Keratinocyte (primary cell): ENCODE results near the gene OR1J1. TPM values are rescaled to one million over a fixed set of nuclear protein-coding genes. Genes with fewer than 3 reads are reported as not detected.

Source experiments
- DNase-seq: peaks from one replicate; pipeline ENCODE4 v3.0.0-alpha.2; 2011; ENCODE audit warnings: low read depth, missing footprints, low spot score
- FAIRE-seq: peaks from 2 replicates; lab custom pipeline; 2011; peaks lifted over from hg19 to GRCh38; lab: Jason Lieb, UNC
- H2AFZ ChIP-seq: 2 replicates; pipeline ENCODE4 v1.6.0; 2012; ENCODE audit warnings: low read length, control low read depth, inconsistent platforms; ENCODE audit not compliant: control insufficient read depth
- H3K27ac ChIP-seq: 2 replicates; pipeline ENCODE4 v1.5.1; 2011; ENCODE audit warnings: low read length; ENCODE audit not compliant: control insufficient read depth, insufficient read depth
- H3K27me3 ChIP-seq: 3 replicates; pipeline ENCODE4 v1.6.0; 2011; ENCODE audit warnings: low read length; ENCODE audit not compliant: control insufficient read depth, insufficient read depth; ENCODE audit errors: extremely low read depth
- H3K36me3 ChIP-seq, 2 experiments: 2 replicates in 1 of 2; 3 replicates in 1 of 2; pipeline ENCODE4 v1.5.1; 2011; ENCODE audit warnings: low read length in 2 of 2, mild to moderate bottlenecking in 1 of 2; ENCODE audit not compliant: control insufficient read depth in 2 of 2, insufficient read depth in 2 of 2; ENCODE audit errors: extremely low read depth in 1 of 2
- H3K4me1 ChIP-seq: 3 replicates; pipeline ENCODE4 v1.5.1; 2011; ENCODE audit warnings: low read length; ENCODE audit not compliant: control insufficient read depth, insufficient read depth; ENCODE audit errors: extremely low read depth
- H3K4me2 ChIP-seq: 3 replicates; pipeline ENCODE4 v1.6.0; 2011; ENCODE audit warnings: low read depth, low read length; ENCODE audit not compliant: control insufficient read depth, insufficient read depth; ENCODE audit errors: extremely low read depth
- H3K4me3 ChIP-seq, 3 experiments: fragments of 200-600 bp in 1 of 3; sonication (generic) in 1 of 3; 2 replicates in 2 of 3; 3 replicates in 1 of 3; pipeline ENCODE4 v1.5.1; 2011 to 2016; ENCODE audit warnings: low read length in 3 of 3, mild to moderate bottlenecking in 3 of 3, control low read depth in 2 of 3, inconsistent platforms in 1 of 3, low read depth in 1 of 3, mixed read lengths in 1 of 3, mixed run types in 1 of 3, moderate library complexity in 1 of 3; ENCODE audit not compliant: control insufficient read depth in 2 of 3, insufficient read depth in 2 of 3; ENCODE audit errors: extremely low read depth in 1 of 3
- H3K79me2 ChIP-seq: 2 replicates; pipeline ENCODE4 v1.6.0; 2012; ENCODE audit warnings: low read length; ENCODE audit not compliant: control insufficient read depth, insufficient read depth
- H3K9ac ChIP-seq: 3 replicates; pipeline ENCODE4 v1.6.0; 2011; ENCODE audit warnings: low read length; ENCODE audit not compliant: control insufficient read depth, insufficient read depth; ENCODE audit errors: extremely low read depth
- H3K9me1 ChIP-seq: 3 replicates; pipeline ENCODE4 v1.6.0; 2011; ENCODE audit warnings: low read length; ENCODE audit not compliant: control insufficient read depth, insufficient read depth; ENCODE audit errors: extremely low read depth
- H3K9me3 ChIP-seq: 2 replicates; pipeline ENCODE4 v1.5.1; 2012; ENCODE audit warnings: low read depth, low read length; ENCODE audit not compliant: control insufficient read depth
- H4K20me1 ChIP-seq: 3 replicates; pipeline ENCODE4 v1.6.0; 2011; ENCODE audit warnings: low read length; ENCODE audit not compliant: control insufficient read depth, insufficient read depth; ENCODE audit errors: extremely low read depth
- EZH2 ChIP-seq: IDR thresholded peaks from one replicate; pipeline ENCODE4 v1.6.1; 2012; ENCODE audit warnings: inconsistent platforms, mild to moderate bottlenecking, low read length, moderate library complexity
- dilution Hi-C: fragments of 300-500 bp; cut with MboI; formaldehyde crosslinking; loops from one replicate; pipeline ENCODE4 v1.7.0; 2020; ENCODE audit warnings: low sequenced_read_pairs; ENCODE audit not compliant: extremely low pct_ligation_motif_present
- polyA plus RNA-seq, 5 experiments: library from polyadenylated mRNA; depleted of rRNA in 3 of 5; stranded (reverse) in 3 of 5; stranded (forward) in 1 of 5; unstranded in 1 of 5; fragments of >200 nt; gene quantifications; 1 replicate in 1 of 5; 2 replicates in 3 of 5; 3 replicates in 1 of 5; pipeline versions ENCODE4 v1.2.1 to v1.2.3, GENCODE V29; 2011 to 2012; ENCODE audit warnings: missing spikeins in 2 of 5, low read depth in 1 of 5, low replicate concordance in 1 of 5
- TF ChIP-seq, protein P1 (sequence below), 3 experiments: IDR thresholded peaks in 1 of 3; conservative IDR thresholded peaks in 1 of 3; optimal IDR thresholded peaks in 1 of 3; 2 replicates in 2 of 3; 3 replicates in 1 of 3; pipeline versions ENCODE3 to v1.5.1; 2011; ENCODE audit warnings: low read length in 3 of 3, mild to moderate bottlenecking in 3 of 3, moderate library complexity in 2 of 3, control low read depth in 1 of 3, inconsistent platforms in 1 of 3; ENCODE audit not compliant: insufficient read depth in 2 of 3; ENCODE audit errors: extremely low read depth in 1 of 3

The OR1J1 gene
- polyA plus RNA-seq, 1 donor (not counting 4 experiments of a cell fraction or from before 2014, with no cell fraction given), result not detected

DNA sequence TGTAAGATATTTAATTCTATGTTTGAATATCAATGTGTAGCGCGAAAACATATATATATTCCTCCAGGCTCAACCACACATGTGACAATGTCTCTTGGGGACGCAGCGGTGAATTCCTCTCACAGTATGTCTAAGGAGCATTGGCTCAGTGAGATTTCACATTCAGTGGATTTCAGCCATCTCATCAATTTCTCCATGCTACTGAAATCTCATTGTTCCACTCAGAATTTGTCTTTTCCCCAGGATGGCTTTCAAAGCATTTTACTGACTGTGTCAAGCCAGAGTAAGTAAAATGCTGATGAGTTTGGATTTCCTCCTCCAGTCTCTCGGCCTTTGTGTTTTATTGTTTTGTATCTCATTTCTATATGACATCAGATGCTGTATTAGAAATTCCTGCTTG is 1.3 kb upstream of the OR1J1 start:
- dilution Hi-C loops, result no loop called here
- peaks cover 2% of the 10 kb centered on the region for H3K27me3 ChIP-seq
- no peak overlapping the region for H3K9ac ChIP-seq

DNA sequence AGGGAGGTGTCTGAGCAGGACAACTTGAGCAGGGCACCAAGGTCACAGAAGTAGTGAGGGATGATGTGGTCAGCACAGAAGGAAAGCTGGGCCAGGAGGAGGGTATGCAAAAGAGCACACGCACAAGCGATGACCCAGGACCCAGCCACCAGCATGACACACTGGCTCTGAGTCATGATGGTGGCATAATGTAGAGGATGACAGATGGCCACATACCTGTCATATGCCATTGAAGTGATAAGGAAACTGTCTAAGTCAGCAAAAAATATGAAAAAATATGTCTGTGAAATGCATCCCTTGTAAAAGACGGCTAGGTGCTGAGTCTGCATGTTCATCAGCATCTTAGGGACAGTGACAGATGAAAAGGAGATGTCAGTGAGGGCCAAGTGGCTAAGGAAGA is 380 bp downstream of the OR1J1 start:
- DNase-seq (no peak), FAIRE-seq (no peak)
- H3K27ac ChIP-seq, result no peak overlapping the region
- H3K9me3 ChIP-seq, result no peaks in the 10 kb centered on the region
- H3K36me3 ChIP-seq, result no peaks in the 10 kb centered on the region
- no peak overlapping the region for H3K4me3 ChIP-seq
- no peak overlapping the region for H3K9ac ChIP-seq
- no peaks in the 10 kb centered on the region for H3K79me2 ChIP-seq
- H2AFZ ChIP-seq, result no peak overlapping the region
- H3K4me2 ChIP-seq, result no peak overlapping the region
- H4K20me1 ChIP-seq, result no peaks in the 10 kb centered on the region
- dilution Hi-C loops, result no loop called here
- H3K4me1 ChIP-seq, result no peaks in the 10 kb centered on the region
- no peaks in the 10 kb centered on the region for H3K9me1 ChIP-seq
- TF ChIP-seq, protein P1, sequence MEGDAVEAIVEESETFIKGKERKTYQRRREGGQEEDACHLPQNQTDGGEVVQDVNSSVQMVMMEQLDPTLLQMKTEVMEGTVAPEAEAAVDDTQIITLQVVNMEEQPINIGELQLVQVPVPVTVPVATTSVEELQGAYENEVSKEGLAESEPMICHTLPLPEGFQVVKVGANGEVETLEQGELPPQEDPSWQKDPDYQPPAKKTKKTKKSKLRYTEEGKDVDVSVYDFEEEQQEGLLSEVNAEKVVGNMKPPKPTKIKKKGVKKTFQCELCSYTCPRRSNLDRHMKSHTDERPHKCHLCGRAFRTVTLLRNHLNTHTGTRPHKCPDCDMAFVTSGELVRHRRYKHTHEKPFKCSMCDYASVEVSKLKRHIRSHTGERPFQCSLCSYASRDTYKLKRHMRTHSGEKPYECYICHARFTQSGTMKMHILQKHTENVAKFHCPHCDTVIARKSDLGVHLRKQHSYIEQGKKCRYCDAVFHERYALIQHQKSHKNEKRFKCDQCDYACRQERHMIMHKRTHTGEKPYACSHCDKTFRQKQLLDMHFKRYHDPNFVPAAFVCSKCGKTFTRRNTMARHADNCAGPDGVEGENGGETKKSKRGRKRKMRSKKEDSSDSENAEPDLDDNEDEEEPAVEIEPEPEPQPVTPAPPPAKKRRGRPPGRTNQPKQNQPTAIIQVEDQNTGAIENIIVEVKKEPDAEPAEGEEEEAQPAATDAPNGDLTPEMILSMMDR (optimal IDR thresholded peaks at IDR 0.05 in 1 of 3, IDR thresholded peaks at IDR 0.05 in 1 of 3, conservative IDR thresholded peaks at IDR 0.05 in 1 of 3; ENCODE audit: extremely low read depth in 1 of 3, insufficient read depth in 2 of 3, low read length in 3 of 3), result no peak
- TF ChIP-seq EZH2, result no peak
- H3K27me3 ChIP-seq, result peaks cover 2% of the 10 kb centered on the region

More for the DNA sequence above, 1.3 kb upstream of the OR1J1 start:
- Histone ChIP-seq H3K4me3 (no peak overlapping the region), H2AFZ (no peak overlapping the region), H3K79me2 (no peaks in the 10 kb centered on the region), H3K9me1 (no peaks in the 10 kb centered on the region), H3K4me1 (no peaks in the 10 kb centered on the region), H3K4me2 (no peak overlapping the region), H3K36me3 (no peaks in the 10 kb centered on the region), H3K9me3 (no peaks in the 10 kb centered on the region), H3K27ac (no peak overlapping the region), H4K20me1 (no peaks in the 10 kb centered on the region)
- no peak for FAIRE-seq
- DNase-seq, result no peak
- TF ChIP-seq EZH2, result no peak
- TF ChIP-seq, protein P1 (optimal IDR thresholded peaks at IDR 0.05 in 1 of 3, IDR thresholded peaks at IDR 0.05 in 1 of 3, conservative IDR thresholded peaks at IDR 0.05 in 1 of 3; ENCODE audit: extremely low read depth in 1 of 3, insufficient read depth in 2 of 3, low read length in 3 of 3), result no peak
